IPS DF 19.7 (cell line): ENCODE results near the gene FHIT.

Experiments used
- DNase-seq: peaks from one replicate; pipeline ENCODE4 v3.0.0-alpha.2; 2013; ENCODE audit warnings: low read depth, low spot score

FHIT gene

DNA sequence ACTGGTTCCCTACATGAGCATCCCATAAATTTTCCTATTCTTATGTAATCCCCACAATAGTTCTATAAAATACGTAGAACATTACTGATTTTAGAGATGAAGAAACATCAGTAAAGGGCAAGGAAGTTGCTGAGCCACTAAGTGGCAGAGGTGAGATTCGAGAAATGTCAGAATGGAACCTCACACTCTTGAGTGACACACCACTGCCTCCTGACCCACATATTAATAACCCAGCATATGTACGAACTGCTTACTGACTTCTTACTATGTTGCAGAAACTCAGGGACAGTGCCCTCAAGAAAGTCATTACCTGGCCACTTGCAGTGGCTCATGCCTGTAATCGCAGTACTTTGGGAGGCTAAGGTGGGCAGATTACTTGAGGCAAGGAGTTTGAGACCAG is 1022.4 kb downstream of the FHIT start:
- no peak for DNase-seq

GRCh38 chr3:60226912-60227311 is 1024.3 kb downstream of the FHIT start:
- no peak for DNase-seq

DNA sequence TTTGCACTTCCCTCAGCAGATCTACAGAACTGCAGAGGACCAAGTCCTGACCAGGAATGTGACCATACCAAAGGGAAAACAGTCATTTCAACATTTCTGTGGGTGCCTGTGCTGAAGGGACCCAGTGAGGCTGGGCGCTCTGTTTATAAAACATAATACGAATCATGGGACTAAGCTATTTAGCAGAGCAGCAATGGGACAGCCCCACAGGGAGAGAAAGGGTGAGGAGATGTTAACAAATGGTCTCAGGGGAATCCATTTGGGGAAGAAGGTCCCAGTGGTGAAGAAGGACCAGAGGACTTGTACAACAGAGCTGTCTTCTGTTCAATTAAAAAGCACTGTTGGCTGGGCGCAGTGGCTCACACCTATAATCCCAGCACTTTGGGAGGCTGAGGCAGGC is 1025.4 kb downstream of the FHIT start:
- DNase-seq = no peak

DNA sequence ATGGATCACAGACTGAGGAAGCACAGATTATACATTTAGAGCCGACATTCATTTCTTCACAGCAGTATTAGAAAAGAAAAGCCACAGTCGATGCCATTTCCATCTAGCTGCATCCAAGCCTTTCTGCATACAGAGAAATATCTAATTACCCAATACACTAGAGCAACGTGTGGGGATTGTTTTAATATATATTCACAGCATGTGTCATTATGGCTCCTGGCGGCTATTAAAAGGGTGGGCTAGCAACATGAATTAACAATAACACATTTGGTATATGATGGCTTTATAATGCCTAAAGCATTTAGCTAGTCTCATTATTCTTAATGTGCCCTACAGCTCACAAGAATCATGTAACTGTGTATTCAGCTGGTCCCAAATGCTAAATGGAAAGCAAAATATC is 1030.5 kb downstream of the FHIT start:
- no peak for DNase-seq

DNA sequence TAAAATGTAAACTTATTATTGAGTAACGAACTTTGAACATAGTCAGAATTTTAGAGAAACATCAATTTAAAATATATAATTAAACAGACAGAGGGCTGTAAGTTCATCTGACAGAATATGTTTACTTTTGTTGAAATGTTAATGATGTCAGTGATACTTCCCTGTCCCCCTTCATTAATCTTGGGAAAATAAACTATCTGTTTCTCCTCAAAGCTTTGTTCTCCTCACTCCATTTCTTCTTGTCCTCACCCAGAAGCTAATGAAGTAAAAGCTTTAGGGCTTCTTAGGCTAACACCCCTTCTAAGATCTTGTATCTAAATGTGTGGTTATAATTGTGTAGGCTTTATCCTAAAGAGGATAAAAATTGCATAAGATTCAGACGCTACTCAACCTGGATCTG is 1031.8 kb downstream of the FHIT start:
- DNase-seq = no peak

GRCh38 chr3:60217156-60217911 is 1033.9 kb downstream of the FHIT start:
- no peak for DNase-seq

- no peak for DNase-seq
Observed at GRCh38 chr3:60216462-60217075, 1034.7 kb downstream of the FHIT start.

GRCh38 chr3:60215946-60216345 is 1035.3 kb downstream of the FHIT start:
- no peak for DNase-seq

DNA sequence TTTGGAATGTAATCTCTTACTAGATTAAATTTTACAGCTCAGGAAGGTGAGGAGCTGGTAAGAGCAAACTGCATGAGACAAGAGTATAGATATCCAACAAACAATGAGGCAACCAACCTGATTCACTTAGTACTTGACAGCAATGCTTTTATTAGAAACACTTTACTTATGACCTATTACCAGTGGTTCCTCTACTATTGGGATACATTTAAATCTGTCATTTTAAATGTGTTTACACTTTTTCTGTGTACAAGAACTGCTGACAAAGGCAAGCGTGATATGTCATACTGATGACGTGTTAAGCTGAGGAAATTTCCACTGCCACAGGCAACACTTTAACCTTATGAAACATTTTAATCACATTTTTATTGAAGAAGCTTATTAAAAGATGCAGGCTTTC is 1043.3 kb downstream of the FHIT start:
- no peak for DNase-seq

GRCh38 chr3:60206206-60206605 is 1045.0 kb downstream of the FHIT start:
- DNase-seq = no peak

- no peak for DNase-seq
Observed at GRCh38 chr3:60202052-60202726, 1049.1 kb downstream of the FHIT start.

DNA sequence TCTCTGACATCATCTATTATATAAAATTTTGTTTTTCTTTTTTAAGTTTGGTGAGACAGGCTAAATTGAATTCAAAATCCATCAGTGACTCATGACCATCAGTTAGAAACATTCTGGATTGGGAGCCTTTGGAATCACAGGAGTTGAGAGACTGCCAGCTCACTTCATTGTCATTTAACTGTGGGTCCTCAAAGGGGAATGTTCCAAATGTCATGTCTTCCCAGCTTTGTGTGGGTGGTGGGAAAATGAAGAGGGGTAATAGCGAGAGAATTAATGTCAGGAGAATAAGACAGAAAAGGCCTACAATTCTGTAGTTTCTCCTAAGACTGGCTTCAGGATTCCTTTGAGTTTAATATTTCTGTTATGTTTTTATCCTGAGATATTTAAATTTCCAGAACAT is 1051.9 kb downstream of the FHIT start:
- no peak for DNase-seq

- no peak for DNase-seq
Observed at GRCh38 chr3:60198179-60198720, 1053.0 kb downstream of the FHIT start.

DNA sequence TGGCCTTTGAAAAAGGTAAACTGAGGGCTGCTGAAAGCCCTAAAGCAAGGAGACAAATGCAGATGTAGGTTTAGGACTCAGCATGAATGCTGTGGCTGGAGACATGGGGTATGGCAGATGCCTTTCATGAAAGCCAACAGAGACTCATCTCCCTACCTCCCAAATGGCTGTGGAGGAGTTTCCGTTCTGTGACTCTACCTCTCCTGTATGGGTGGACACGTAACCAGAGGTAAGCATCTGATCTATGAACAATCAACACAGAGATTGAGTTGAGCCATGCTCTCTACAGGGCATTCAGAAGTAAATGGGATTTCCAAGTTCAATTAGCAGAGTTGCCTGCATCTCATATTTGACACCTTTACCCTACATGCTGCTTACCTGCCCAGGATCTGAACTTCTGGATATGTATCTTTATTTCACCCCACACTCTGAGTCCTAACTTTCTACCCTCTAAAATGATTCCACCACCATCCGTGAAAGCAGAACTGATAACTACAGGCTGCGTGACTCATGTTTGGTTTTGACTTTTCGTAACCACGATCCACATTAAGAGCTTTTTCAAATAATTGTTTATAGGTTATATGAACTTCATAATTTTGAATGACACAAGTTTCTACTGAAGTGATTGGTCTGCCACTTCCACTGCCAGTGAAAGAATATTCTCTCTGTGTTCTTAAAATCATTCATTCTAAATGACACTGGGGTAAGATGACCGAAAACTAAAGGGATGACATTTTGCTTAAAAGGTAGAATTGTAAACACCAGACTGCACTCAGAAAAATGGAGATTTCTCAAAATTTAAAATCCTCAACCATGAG is 1058.7 kb downstream of the FHIT start:
- DNase-seq = no peak

DNA sequence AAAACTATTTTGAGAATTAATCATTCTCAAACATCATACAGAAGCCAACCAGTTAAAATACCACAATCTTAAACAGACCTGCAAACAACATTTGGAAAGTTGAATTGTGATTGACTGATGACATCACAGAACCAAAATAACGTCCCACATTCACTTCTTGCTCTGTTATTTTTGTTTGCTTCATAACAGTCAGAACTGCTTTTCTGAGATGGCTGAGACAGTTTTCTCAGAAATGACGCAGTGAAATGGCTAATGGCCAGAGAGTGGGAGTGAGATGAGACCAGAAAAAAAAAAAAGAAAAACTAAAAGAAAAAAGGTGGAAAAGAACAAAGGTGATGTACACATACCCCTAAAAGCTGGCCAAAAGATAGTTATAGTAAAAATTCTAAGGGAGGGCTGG is 1061.2 kb downstream of the FHIT start:
- DNase-seq = no peak

- no peak for DNase-seq
Observed at GRCh38 chr3:60189304-60189703, 1061.9 kb downstream of the FHIT start.

GRCh38 chr3:60188803-60189202 is 1062.4 kb downstream of the FHIT start:
- no peak for DNase-seq

DNA sequence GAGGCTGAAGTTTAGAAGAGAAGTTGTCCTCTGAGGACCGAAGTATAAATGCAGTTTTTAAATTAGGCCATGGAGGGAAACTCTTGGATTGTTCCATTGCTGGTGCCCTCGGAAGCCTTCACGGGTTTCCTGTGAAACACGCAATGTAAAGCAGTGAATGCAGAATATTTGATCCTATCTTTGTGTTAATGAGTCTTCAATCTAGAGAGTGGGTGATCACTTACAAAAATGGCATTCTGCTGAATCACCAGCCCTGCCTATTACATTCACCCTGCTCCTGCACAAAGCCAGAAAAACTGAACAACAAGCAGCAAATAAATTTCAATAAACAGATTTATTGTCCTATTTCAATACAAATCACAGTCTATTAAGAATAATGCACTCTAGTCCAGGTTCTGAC is 1063.9 kb downstream of the FHIT start:
- no peak for DNase-seq

DNA sequence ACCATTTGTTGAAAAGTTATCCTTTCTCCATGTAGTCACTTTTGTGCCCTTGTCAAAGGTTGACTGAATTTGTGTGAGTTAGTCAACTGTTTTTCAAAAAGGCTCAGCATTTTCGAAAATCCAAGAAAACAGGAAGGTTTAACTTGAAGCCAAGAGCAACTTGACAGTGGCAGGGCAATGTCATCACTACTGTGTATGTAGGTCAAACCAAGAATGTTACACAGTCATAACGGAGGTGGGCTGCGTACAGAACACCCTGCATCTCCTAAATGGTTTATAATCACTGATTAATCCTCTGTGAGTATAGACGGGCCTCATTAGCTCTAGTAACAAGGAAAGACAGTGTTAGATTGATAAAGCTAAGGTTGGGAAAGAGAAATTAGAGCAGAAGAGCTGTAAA is 1064.9 kb downstream of the FHIT start:
- DNase-seq = no peak

- DNase-seq = no peak
Observed at GRCh38 chr3:60185161-60185560, 1066.1 kb downstream of the FHIT start.

- no peak for DNase-seq
Observed at GRCh38 chr3:60182697-60183096, 1068.6 kb downstream of the FHIT start.
